Right atrium auricular region (tissue), 2 donors: ENCODE data around the gene TRPT1. TPM values are rescaled to one million over a fixed set of nuclear protein-coding genes. Genes with fewer than 3 reads are reported as not detected.

Experiments
- DNase-seq: peaks from one replicate; pipeline ENCODE4 v3.0.0-alpha.2; 2019; ENCODE audit warnings: low spot score
- H3K27ac ChIP-seq, 2 donors: fragments of 200-600 bp; sonication (generic); 1 replicate in 1 of 2; 2 replicates in 1 of 2; pipeline ENCODE4 v1.5.1; 2016 to 2019
- H3K27me3 ChIP-seq, 2 donors: fragments of 200-600 bp; sonication (generic); one replicate each; pipeline versions ENCODE4 v1.5.1 to v1.6.0; 2017 to 2019
- H3K36me3 ChIP-seq: fragments of 200-600 bp; sonication (generic); one replicate; pipeline ENCODE4 v1.5.1; 2016
- H3K4me1 ChIP-seq, 2 donors: fragments of 200-600 bp; sonication (generic); one replicate each; pipeline versions ENCODE4 v1.5.1 to v1.6.0; 2017 to 2019
- H3K4me3 ChIP-seq, 2 donors: fragments of 200-600 bp; sonication (generic); 1 replicate in 1 of 2; 2 replicates in 1 of 2; pipeline ENCODE4 v1.5.1; 2017 to 2019; ENCODE audit warnings: mild to moderate bottlenecking in 1 of 2, moderate library complexity in 1 of 2
- H3K9me3 ChIP-seq, 2 donors: fragments of 200-600 bp; sonication (generic); one replicate each; pipeline ENCODE4 v1.5.1; 2019
- CTCF ChIP-seq, 2 donors: fragments of 200-600 bp; sonication (generic); IDR thresholded peaks; one replicate each; pipeline ENCODE4 v1.5.1; 2019; ENCODE audit warnings: antibody characterized with exemption in 2 of 2
- total RNA-seq, 2 donors: library from RNA; depleted of rRNA; stranded (reverse); fragments of >200 nt; gene quantifications; one replicate each; pipeline ENCODE4 v1.1.0, GENCODE V29; 2016

TRPT1 gene
- total RNA-seq, 2 donors from 2014 or later: 86.0 to 95.8 TPM

- no peaks in the 10 kb centered on the region for H3K36me3 ChIP-seq
- no peak for TF ChIP-seq CTCF (IDR thresholded peaks at IDR 0.05)
- H3K27ac ChIP-seq: peak overlapping the region; percentile 86 to 87
- H3K4me3 ChIP-seq: peak overlapping the region in 1 of 2 donors; percentile 22
- H3K9me3 ChIP-seq: no peaks in the 10 kb centered on the region
- no peaks in the 10 kb centered on the region for H3K27me3 ChIP-seq
- peak; percentile 98 for DNase-seq
- H3K4me1 ChIP-seq: peaks cover 0 to 47% of the 10 kb centered on the region in 2 donors
Measured at GRCh38 chr11:64181506-64182411, 44.2 kb downstream of the TRPT1 start.

- Histone ChIP-seq H3K9me3 (no peaks in the 10 kb centered on the region), H3K36me3 (no peaks in the 10 kb centered on the region), H3K4me1 (peaks cover 0 to 47% of the 10 kb centered on the region in 2 donors), H3K27me3 (no peaks in the 10 kb centered on the region), H3K4me3 (peak overlapping the region in 1 of 2 donors; percentile 22), H3K27ac (peak overlapping the region; percentile 86 to 87)
- no peak for DNase-seq
- no peak for TF ChIP-seq CTCF (IDR thresholded peaks at IDR 0.05)
Measured at GRCh38 chr11:64180891-64181290, 45.1 kb downstream of the TRPT1 start.

GRCh38 chr11:64178951-64179639 is 46.9 kb downstream of the TRPT1 start:
- Histone ChIP-seq H3K9me3 (no peaks in the 10 kb centered on the region), H3K4me3 (no peak overlapping the region), H3K4me1 (peaks cover 0 to 35% of the 10 kb centered on the region in 2 donors), H3K27ac (no peak overlapping the region), H3K36me3 (no peaks in the 10 kb centered on the region), H3K27me3 (no peaks in the 10 kb centered on the region)
- TF ChIP-seq CTCF (IDR thresholded peaks at IDR 0.05): no peak
- no peak for DNase-seq

GRCh38 chr11:64178203-64178602 is 47.8 kb downstream of the TRPT1 start:
- Histone ChIP-seq H3K4me1 (peaks cover 0 to 26% of the 10 kb centered on the region in 2 donors), H3K4me3 (no peak overlapping the region), H3K27ac (no peak overlapping the region), H3K9me3 (no peaks in the 10 kb centered on the region), H3K27me3 (no peaks in the 10 kb centered on the region), H3K36me3 (no peaks in the 10 kb centered on the region)
- no peak for DNase-seq
- no peak for TF ChIP-seq CTCF (IDR thresholded peaks at IDR 0.05)

- H3K4me1 ChIP-seq: peaks cover 0 to 14% of the 10 kb centered on the region in 2 donors
- no peak overlapping the region for H3K4me3 ChIP-seq
- no peaks in the 10 kb centered on the region for H3K36me3 ChIP-seq
- H3K27me3 ChIP-seq: no peaks in the 10 kb centered on the region
- TF ChIP-seq CTCF (IDR thresholded peaks at IDR 0.05): no peak
- H3K27ac ChIP-seq: no peak overlapping the region
- DNase-seq: no peak
- no peaks in the 10 kb centered on the region for H3K9me3 ChIP-seq
Measured at GRCh38 chr11:64176751-64177150, 49.2 kb downstream of the TRPT1 start.

Other genes starting within 250 kb of the TRPT1 start
- 10 to 100 TPM; 55.9 to 57.1 TPM for gene OTUB1, start 239.7 kb downstream of the TRPT1 start, total RNA-seq
- gene FLRT1, start 190.3 kb downstream of the TRPT1 start, total RNA-seq: 1 to 10 TPM in 1 of 2 donors, under 1 TPM in 1; 0.67 to 1.7 TPM
- gene MACROD1, start 60.1 kb downstream of the TRPT1 start, total RNA-seq: 10 to 100 TPM; 50.7 to 59.0 TPM
- 100 to 1,000 TPM in 1 of 2 donors, 10 to 100 TPM in 1; 88.9 to 114 TPM for gene STIP1, start 40.0 kb downstream of the TRPT1 start, total RNA-seq
- gene FERMT3, start 19.5 kb downstream of the TRPT1 start, total RNA-seq: 10 to 100 TPM in 1 of 2 donors, 1 to 10 TPM in 1; 6.3 to 19.4 TPM
- gene NUDT22, start 88 bp upstream of the TRPT1 start, total RNA-seq: 10 to 100 TPM; 73.3 to 95.6 TPM
- 10 to 100 TPM; 24.7 to 32.1 TPM for gene DNAJC4, start 4.4 kb upstream of the TRPT1 start, total RNA-seq
- gene VEGFB, start 8.4 kb upstream of the TRPT1 start, total RNA-seq: 100 to 1,000 TPM; 153 to 201 TPM
- gene FKBP2, start 14.9 kb upstream of the TRPT1 start, total RNA-seq: 10 to 100 TPM; 59.1 to 83.4 TPM
- gene PPP1R14B, start 20.8 kb upstream of the TRPT1 start, total RNA-seq: 10 to 100 TPM; 76.4 to 99.2 TPM
- gene PLCB3, start 25.3 kb upstream of the TRPT1 start, total RNA-seq: 10 to 100 TPM in 1 of 2 donors, 1 to 10 TPM in 1; 7.5 to 15.5 TPM
- gene BAD, start 58.5 kb upstream of the TRPT1 start, total RNA-seq: 100 to 1,000 TPM; 120 to 122 TPM
- gene GPR137, start 59.7 kb upstream of the TRPT1 start, total RNA-seq: 10 to 100 TPM; 22.1 to 23.5 TPM
- not detected for gene KCNK4, start 65.1 kb upstream of the TRPT1 start, total RNA-seq
- not detected for gene CATSPERZ, start 74.2 kb upstream of the TRPT1 start, total RNA-seq
- 100 to 1,000 TPM; 164 to 190 TPM for gene ESRRA, start 79.3 kb upstream of the TRPT1 start, total RNA-seq
- gene TRMT112, start 91.4 kb upstream of the TRPT1 start, total RNA-seq: 100 to 1,000 TPM; 110 to 151 TPM
- gene PRDX5, start 91.9 kb upstream of the TRPT1 start, total RNA-seq: 100 to 1,000 TPM; 401 to 435 TPM
- 10 to 100 TPM; 11.7 to 12.0 TPM for gene CCDC88B, start 114.0 kb upstream of the TRPT1 start, total RNA-seq
- gene RPS6KA4, start 133.0 kb upstream of the TRPT1 start, total RNA-seq: 10 to 100 TPM; 11.4 to 22.2 TPM